Duodenal mucosa (tissue), 2 donors: Measurements from ENCODE around the gene GALNT10.

Experiments used
- H3K27ac ChIP-seq: one replicate; pipeline ENCODE4 v1.7.0; 2013; ENCODE audit warnings: low read depth, low read length
- H3K27me3 ChIP-seq, 2 donors: one replicate each; pipeline ENCODE4 v1.7.0; 2013; ENCODE audit warnings: low read length in 2 of 2, control low read depth in 1 of 2; ENCODE audit not compliant: insufficient read depth in 2 of 2, control insufficient read depth in 1 of 2
- H3K36me3 ChIP-seq, 2 donors: one replicate each; pipeline ENCODE4 v1.7.0; 2013; ENCODE audit warnings: low read length in 2 of 2, control low read depth in 1 of 2; ENCODE audit not compliant: insufficient read depth in 2 of 2, control insufficient read depth in 1 of 2
- H3K4me1 ChIP-seq, 2 donors: one replicate each; pipeline ENCODE4 v1.7.0; 2013; ENCODE audit warnings: low read length in 2 of 2, control low read depth in 1 of 2; ENCODE audit not compliant: insufficient read depth in 2 of 2, control insufficient read depth in 1 of 2
- H3K4me3 ChIP-seq, 2 donors: one replicate each; pipeline ENCODE4 v1.7.0; 2013; ENCODE audit warnings: low read length in 2 of 2, low read depth in 1 of 2
- H3K9ac ChIP-seq, 2 donors: one replicate each; pipeline ENCODE4 v1.7.0; 2013; ENCODE audit warnings: low read length in 2 of 2, low read depth in 1 of 2
- H3K9me3 ChIP-seq, 2 donors: one replicate each; pipeline ENCODE4 v1.7.0; 2013; ENCODE audit warnings: low read length in 2 of 2, control low read depth in 1 of 2; ENCODE audit not compliant: control insufficient read depth in 1 of 2

The GALNT10 gene

DNA sequence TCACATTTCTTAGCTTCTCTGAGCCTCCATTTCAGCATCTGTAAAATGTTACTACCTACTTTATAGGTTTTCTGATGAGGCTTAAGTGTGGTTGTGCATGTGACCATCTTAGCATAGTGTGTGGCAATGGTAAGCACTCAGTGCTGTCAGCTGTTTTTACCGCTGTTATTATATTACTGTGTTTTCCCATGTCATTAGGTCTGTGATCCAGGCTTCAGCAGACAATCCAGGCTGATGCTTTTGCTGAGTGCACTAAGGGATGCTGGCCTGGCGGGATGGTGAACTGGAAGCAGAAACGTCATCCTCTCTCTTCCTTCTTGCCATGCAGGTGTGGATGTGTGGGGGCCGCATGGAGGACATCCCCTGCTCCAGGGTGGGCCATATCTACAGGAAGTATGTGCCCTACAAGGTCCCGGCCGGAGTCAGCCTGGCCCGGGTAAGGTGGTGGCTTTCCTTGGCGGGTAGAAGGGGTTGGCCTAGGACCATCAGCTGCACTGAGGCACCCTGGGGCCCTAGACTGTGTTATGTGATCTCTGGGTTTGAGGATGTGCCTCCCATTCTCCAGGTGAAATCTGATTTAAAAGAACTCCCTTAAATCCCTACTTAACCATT, 213.3 kb downstream of the GALNT10 start:
- no peak overlapping the region for H3K27ac ChIP-seq
- no peak overlapping the region for H3K9ac ChIP-seq
- H3K4me3 ChIP-seq: no peak overlapping the region
- no peaks in the 10 kb centered on the region for H3K9me3 ChIP-seq
- H3K27me3 ChIP-seq: no peaks in the 10 kb centered on the region
- H3K4me1 ChIP-seq: peaks cover 0 to 11% of the 10 kb centered on the region in 2 donors
- H3K36me3 ChIP-seq: peaks cover 0 to under 1% of the 10 kb centered on the region in 2 donors

DNA sequence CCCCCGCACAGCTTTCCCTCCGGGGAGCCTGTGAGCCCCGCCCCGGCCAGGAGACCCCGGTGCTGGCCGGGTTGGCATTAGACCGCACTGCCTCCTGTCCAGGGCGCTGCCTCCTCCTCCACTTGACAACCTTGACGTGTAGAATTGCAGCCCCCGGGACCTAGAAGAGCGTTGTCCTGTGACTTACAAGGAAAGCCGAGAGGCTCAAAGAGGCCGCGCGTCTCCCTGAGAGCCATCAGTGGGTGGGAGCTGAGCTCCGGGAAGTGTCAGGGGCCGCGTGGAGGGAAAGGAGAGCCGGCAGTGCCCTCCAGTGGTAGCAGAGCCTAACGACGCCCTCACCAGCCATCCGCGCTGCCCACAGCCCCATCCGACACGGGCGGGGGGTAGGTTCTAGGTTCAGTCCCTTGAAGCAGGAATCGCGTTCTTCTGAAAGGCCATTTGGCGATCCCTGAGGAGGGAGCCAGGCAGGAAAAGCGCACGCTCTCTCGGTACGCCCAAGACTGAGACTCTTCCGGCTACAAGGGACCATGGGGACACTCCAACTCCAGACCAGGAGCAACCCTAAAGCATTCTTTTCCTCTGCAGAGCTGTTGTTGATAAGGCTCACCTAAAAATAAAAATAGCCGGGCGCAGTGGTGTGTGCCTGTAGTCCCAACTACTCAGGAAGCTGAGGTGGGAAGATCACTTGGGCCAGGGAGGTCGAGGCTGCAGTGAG, 214.7 kb downstream of the GALNT10 start:
- no peak overlapping the region for H3K27ac ChIP-seq
- peaks cover 0 to 11% of the 10 kb centered on the region in 2 donors for H3K36me3 ChIP-seq
- no peaks in the 10 kb centered on the region for H3K9me3 ChIP-seq
- H3K9ac ChIP-seq: peak overlapping the region; percentile 16 to 27
- H3K4me1 ChIP-seq: peaks cover 0 to 11% of the 10 kb centered on the region in 2 donors
- H3K27me3 ChIP-seq: no peaks in the 10 kb centered on the region
- peak overlapping the region; percentile 50 to 57 for H3K4me3 ChIP-seq

DNA sequence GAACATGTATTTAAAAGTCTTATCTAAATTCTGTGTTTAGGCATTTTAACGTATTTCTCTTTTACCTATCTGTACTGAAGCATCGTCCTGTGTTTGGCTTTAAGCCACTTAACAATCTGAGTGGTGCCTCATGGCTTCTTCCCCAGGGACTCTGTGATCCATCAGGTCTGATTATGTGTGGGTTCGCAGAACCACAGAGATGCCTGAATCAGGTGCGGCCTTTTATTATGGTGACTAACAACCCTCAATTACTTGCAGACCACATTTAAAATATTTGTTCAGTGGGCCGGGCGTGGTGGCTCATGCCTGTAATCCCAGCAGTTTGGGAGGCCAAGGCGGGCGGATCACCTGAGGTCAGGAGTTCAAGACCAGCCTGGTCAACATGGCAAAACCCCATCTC, 215.7 kb downstream of the GALNT10 start:
- H3K27me3 ChIP-seq: no peaks in the 10 kb centered on the region
- peaks cover 0 to 19% of the 10 kb centered on the region in 2 donors for H3K36me3 ChIP-seq
- no peaks in the 10 kb centered on the region for H3K9me3 ChIP-seq
- no peak overlapping the region for H3K9ac ChIP-seq
- no peak overlapping the region for H3K27ac ChIP-seq
- peaks cover 0 to 11% of the 10 kb centered on the region in 2 donors for H3K4me1 ChIP-seq
- no peak overlapping the region for H3K4me3 ChIP-seq

DNA sequence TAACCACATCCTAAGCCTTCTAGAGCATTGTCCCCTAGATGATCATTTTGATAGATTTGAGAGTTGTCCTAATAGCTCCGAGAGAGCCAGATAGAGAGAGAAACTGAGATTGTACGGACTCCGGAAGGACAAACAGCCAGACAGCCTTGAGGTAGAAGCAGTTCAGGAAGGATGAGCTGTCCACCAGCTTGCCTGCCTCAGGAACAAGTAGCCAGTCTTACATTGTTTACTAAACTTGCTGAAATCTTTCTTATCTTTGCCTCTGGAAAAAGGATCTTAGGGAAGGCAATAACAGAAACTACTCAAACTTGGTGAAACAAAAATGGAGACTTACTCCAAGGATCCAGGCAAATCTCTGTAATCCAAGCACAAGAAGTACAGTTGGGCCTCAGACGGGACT, 216.3 kb downstream of the GALNT10 start:
- H3K4me1 ChIP-seq: peaks cover 0 to 11% of the 10 kb centered on the region in 2 donors
- H3K4me3 ChIP-seq: no peak overlapping the region
- peaks cover 0 to 25% of the 10 kb centered on the region in 2 donors for H3K36me3 ChIP-seq
- no peak overlapping the region for H3K9ac ChIP-seq
- no peaks in the 10 kb centered on the region for H3K27me3 ChIP-seq
- no peaks in the 10 kb centered on the region for H3K9me3 ChIP-seq
- no peak overlapping the region for H3K27ac ChIP-seq

DNA sequence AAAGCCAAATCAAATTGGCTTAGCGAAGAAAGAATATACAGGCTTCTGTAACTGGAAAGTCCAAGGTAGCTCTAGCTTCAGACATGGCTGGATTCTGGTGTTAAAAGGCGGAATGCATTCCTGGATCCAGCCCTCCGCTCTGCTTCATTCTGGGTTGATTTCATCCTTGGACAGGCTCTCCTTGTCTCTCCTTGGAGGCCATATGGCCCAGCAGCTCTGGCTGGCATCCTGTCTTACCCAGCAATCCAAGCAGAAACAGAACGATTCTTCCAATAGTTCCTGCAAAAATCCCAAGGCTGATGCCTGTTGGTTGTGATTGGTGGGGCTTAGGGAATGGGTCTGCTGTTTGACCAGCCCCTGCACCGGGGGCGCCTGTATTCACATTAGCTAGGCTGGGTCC, 218.3 kb downstream of the GALNT10 start:
- no peak overlapping the region for H3K4me3 ChIP-seq
- no peak overlapping the region for H3K27ac ChIP-seq
- H3K9ac ChIP-seq: no peak overlapping the region
- no peaks in the 10 kb centered on the region for H3K9me3 ChIP-seq
- peaks cover 0 to 11% of the 10 kb centered on the region in 2 donors for H3K4me1 ChIP-seq
- H3K27me3 ChIP-seq: no peaks in the 10 kb centered on the region
- peaks cover 0 to 38% of the 10 kb centered on the region in 2 donors for H3K36me3 ChIP-seq

DNA sequence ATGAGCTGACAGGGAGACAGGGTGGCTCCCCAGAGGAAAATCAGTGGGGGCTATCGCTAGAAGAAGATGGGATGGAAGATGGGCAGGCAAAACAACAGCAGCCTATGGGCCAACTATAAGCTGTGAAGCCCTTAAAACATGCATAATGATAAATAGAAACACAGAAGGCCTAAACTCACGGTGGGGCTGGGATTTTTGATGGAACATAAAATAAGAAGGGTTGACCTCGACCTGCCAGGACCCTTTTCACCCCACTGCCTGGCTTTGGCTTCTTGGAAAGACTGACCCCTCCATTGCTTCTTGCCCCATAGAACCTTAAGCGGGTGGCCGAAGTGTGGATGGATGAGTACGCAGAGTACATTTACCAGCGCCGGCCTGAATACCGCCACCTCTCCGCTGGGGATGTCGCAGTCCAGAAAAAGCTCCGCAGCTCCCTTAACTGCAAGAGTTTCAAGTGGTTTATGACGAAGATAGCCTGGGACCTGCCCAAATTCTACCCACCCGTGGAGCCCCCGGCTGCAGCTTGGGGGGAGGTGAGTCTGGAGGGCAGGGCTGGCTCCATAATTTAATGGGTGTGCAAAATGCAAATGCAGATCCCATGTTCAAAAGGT, 218.8 kb downstream of the GALNT10 start:
- Histone ChIP-seq H3K9ac (no peak overlapping the region), H3K27me3 (no peaks in the 10 kb centered on the region), H3K9me3 (no peaks in the 10 kb centered on the region), H3K4me1 (peaks cover 0 to 11% of the 10 kb centered on the region in 2 donors), H3K36me3 (peaks cover 0 to 40% of the 10 kb centered on the region in 2 donors), H3K27ac (no peak overlapping the region), H3K4me3 (no peak overlapping the region)

DNA sequence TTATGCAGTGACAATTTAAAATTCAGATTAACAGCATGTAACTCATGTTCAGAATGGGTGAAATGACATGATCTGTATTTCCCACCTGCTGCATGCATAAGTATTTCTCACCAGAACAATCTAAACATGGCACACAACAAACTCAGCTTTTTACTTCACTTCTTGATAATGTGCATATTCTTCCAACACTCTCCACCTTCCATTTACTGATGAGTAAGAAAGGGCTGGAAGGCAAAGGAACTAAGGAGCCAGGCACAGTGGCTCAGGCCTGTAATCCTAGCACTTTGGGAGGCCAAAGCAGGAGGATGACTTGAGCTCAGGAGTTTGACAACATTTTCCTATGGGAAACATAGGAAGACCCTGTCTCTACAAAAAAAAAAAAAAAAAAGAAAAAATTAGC, 219.5 kb downstream of the GALNT10 start:
- no peaks in the 10 kb centered on the region for H3K27me3 ChIP-seq
- no peak overlapping the region for H3K4me3 ChIP-seq
- no peaks in the 10 kb centered on the region for H3K9me3 ChIP-seq
- peaks cover 0 to 7% of the 10 kb centered on the region in 2 donors for H3K4me1 ChIP-seq
- peaks cover 0 to 42% of the 10 kb centered on the region in 2 donors for H3K36me3 ChIP-seq
- H3K27ac ChIP-seq: no peak overlapping the region
- no peak overlapping the region for H3K9ac ChIP-seq

DNA sequence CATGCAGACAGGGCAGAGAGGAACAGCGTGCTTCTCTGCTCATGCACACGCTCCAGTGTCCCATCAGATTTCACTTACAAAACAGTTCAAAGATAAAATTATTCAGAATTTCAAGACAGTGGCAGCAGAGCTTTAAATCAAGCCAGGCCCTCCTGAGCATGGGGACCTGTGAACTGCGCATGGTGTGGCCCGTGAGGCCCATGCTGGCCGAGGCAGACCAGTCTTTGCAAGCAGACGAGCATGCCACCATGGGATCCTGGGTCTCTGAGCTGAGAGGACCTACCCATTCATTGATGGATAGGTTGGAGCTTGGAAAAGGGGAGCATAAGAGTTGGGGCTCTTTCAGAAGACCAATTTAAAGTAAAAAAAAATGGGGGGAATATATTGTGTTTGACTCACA, 220.3 kb downstream of the GALNT10 start:
- H3K36me3 ChIP-seq: peaks cover 0 to 45% of the 10 kb centered on the region in 2 donors
- H3K27ac ChIP-seq: no peak overlapping the region
- H3K4me3 ChIP-seq: no peak overlapping the region
- no peak overlapping the region for H3K9ac ChIP-seq
- H3K27me3 ChIP-seq: no peaks in the 10 kb centered on the region
- H3K9me3 ChIP-seq: no peaks in the 10 kb centered on the region
- no peaks in the 10 kb centered on the region for H3K4me1 ChIP-seq

DNA sequence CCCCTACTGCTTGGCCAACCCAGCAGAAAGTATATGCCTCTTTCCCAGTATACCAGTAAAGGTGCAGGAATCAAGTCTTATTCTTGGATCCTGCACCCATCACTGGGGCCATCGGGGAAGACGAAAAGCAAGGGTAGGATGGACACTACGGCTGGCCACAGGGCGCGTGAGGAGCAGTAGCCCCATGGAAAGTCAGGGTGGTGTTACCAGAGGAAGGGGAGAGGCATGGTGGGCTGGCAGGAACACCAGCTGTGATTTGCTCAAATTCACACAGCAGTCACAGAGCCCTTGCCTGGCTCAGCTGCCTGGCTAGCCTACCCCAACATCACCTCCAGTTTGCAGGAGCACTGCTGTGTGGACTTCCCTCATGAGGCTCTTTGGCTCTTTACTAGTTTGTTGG, 220.8 kb downstream of the GALNT10 start:
- H3K9ac ChIP-seq: no peak overlapping the region
- no peaks in the 10 kb centered on the region for H3K4me1 ChIP-seq
- no peak overlapping the region for H3K27ac ChIP-seq
- H3K27me3 ChIP-seq: no peaks in the 10 kb centered on the region
- no peaks in the 10 kb centered on the region for H3K9me3 ChIP-seq
- no peak overlapping the region for H3K4me3 ChIP-seq
- H3K36me3 ChIP-seq: peaks cover 0 to 47% of the 10 kb centered on the region in 2 donors

DNA sequence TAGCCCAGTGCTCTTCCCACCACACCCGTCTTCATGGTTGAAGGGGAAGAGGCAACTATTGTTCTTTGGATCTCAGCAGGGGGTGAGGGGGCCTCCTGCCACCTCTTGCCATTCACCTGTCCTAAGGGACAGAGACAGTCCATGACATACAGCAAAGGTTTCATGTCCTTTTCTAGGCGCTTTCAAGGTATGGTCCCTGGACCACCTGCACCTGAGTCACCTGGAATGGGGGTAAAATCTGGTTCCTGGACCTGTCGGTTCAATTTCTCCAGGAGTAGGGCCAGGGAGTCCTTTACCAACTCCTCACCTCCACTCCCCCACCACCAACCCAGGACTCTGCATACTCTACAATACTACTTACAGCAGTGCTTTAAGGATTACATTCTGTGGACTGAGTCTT, 221.8 kb downstream of the GALNT10 start:
- Histone ChIP-seq H3K4me3 (no peak overlapping the region), H3K27me3 (no peaks in the 10 kb centered on the region), H3K27ac (no peak overlapping the region), H3K9ac (no peak overlapping the region), H3K9me3 (no peaks in the 10 kb centered on the region), H3K36me3 (peaks cover 0 to 51% of the 10 kb centered on the region in 2 donors), H3K4me1 (no peaks in the 10 kb centered on the region)
